ENCODE measurements around the gene NSMCE1. TPM values are rescaled to one million over a fixed set of nuclear protein-coding genes. Genes with fewer than 3 reads are reported as not detected.

NSMCE1 gene
- total RNA-seq, 1 experiment from 2014 or later = 37.0 TPM

DNA sequence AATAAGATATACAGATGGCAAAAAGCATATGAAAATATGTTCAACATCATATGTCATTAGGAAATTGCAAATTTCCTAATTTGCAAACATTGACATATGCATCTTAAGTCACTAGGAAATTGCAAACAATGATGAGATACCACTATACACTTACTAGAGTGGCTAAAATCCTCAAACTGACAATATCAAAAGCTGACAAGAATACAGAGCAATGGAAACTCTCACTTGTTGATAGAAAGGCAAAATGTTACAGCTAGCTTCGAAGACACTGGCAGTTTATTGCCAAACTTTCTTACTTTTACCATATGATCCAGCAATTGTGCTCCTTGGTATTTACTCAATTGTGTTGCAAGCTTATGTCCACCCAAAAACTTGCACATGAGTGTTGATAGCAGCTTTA, 40.2 kb upstream of the NSMCE1 start:
- Histone ChIP-seq H3K4me3 (ENCODE audit: low read depth, low read length) (no peak overlapping the region), H3K9me3 (no peaks in the 10 kb centered on the region; the same call in 1 of the 2 replicates), H3K36me3 (ENCODE audit: control insufficient read depth, insufficient read depth, low read length) (no peaks in the 10 kb centered on the region), H3K4me1 (peaks cover 15% of the 10 kb centered on the region), H3K27me3 (replicated peaks; ENCODE audit: control insufficient read depth, insufficient read depth, low read length) (no peaks in the 10 kb centered on the region)
- peaks cover 6% of the 10 kb centered on the region for H3K9me3 Mint-ChIP-seq (ENCODE audit: unreplicated experiment)
- ChIA-PET CTCF (no interaction called here), POLR2A (no interaction called here)
- no TSS peak for BruUV-seq (replicated peaks)
- intact Hi-C loops (cut with micrococcal nuclease; ENCODE audit: unreplicated experiment) = no loop called here
- no peak overlapping the region for H3K4me3 Mint-ChIP-seq (ENCODE audit: unreplicated experiment)
- TF ChIP-seq, protein P1, sequence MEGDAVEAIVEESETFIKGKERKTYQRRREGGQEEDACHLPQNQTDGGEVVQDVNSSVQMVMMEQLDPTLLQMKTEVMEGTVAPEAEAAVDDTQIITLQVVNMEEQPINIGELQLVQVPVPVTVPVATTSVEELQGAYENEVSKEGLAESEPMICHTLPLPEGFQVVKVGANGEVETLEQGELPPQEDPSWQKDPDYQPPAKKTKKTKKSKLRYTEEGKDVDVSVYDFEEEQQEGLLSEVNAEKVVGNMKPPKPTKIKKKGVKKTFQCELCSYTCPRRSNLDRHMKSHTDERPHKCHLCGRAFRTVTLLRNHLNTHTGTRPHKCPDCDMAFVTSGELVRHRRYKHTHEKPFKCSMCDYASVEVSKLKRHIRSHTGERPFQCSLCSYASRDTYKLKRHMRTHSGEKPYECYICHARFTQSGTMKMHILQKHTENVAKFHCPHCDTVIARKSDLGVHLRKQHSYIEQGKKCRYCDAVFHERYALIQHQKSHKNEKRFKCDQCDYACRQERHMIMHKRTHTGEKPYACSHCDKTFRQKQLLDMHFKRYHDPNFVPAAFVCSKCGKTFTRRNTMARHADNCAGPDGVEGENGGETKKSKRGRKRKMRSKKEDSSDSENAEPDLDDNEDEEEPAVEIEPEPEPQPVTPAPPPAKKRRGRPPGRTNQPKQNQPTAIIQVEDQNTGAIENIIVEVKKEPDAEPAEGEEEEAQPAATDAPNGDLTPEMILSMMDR (IDR thresholded peaks at IDR 0.05; ENCODE audit: insufficient read depth in 1 of 2, low read depth in 1 of 2, low read length in 1 of 2, severe bottlenecking in 1 of 2, unreplicated experiment in 1 of 2) = no peak
- DNase-seq = no peak
- peaks cover 11% of the 10 kb centered on the region for H3K4me1 Mint-ChIP-seq (ENCODE audit: low read depth, unreplicated experiment)
- H3K27ac Mint-ChIP-seq (ENCODE audit: unreplicated experiment) = no peak overlapping the region
- peaks cover 6% of the 10 kb centered on the region for H3K36me3 Mint-ChIP-seq (ENCODE audit: insufficient read depth, unreplicated experiment)
- no peaks in the 10 kb centered on the region for H3K27me3 Mint-ChIP-seq (ENCODE audit: insufficient read depth, unreplicated experiment)

DNA sequence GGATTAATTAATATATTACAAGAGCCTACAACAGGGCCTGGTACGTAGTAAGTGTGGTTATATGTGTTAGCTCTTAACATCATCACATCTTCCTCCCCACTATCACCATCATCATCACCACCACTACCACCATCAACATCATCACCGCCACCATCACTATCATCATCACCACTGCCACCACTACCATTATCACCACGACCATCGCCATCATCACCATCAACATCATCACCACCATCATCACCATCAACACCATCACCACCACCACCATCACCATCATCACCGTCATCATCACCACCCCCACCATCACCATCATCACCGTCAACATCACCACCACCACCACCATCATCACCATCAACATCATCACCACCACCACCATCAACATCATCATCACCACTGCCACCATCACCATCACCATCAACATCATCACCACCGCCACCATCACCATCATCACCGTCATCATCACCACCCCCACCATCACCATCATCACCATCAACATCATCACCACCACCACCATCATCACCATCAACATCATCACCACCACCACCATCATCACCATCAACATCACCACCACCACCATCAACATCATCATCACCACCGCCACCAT, 37.4 kb upstream of the NSMCE1 start:
- no peaks in the 10 kb centered on the region for H3K27me3 Mint-ChIP-seq (ENCODE audit: insufficient read depth, unreplicated experiment)
- H3K4me1 Mint-ChIP-seq (ENCODE audit: low read depth, unreplicated experiment) = no peaks in the 10 kb centered on the region
- Histone ChIP-seq H3K27me3 (replicated peaks; ENCODE audit: control insufficient read depth, insufficient read depth, low read length) (no peaks in the 10 kb centered on the region), H3K36me3 (ENCODE audit: control insufficient read depth, insufficient read depth, low read length) (no peaks in the 10 kb centered on the region), H3K4me3 (ENCODE audit: low read depth, low read length) (no peak overlapping the region), H3K4me1 (no peaks in the 10 kb centered on the region), H3K9me3 (no peaks in the 10 kb centered on the region; the same call in 1 of the 2 replicates)
- DNase-seq = no peak
- H3K27ac Mint-ChIP-seq (ENCODE audit: unreplicated experiment) = no peak overlapping the region
- POLR2A ChIA-PET = no interaction called here
- H3K9me3 Mint-ChIP-seq (ENCODE audit: unreplicated experiment) = peaks cover 6% of the 10 kb centered on the region
- CTCF ChIA-PET = no interaction called here
- BruUV-seq (replicated peaks) = no TSS peak
- intact Hi-C loops (cut with micrococcal nuclease; ENCODE audit: unreplicated experiment) = no loop called here
- TF ChIP-seq, protein P1 (IDR thresholded peaks at IDR 0.05; ENCODE audit: insufficient read depth in 1 of 2, low read depth in 1 of 2, low read length in 1 of 2, severe bottlenecking in 1 of 2, unreplicated experiment in 1 of 2) = no peak
- no peaks in the 10 kb centered on the region for H3K36me3 Mint-ChIP-seq (ENCODE audit: insufficient read depth, unreplicated experiment)
- no peak overlapping the region for H3K4me3 Mint-ChIP-seq (ENCODE audit: unreplicated experiment)

DNA sequence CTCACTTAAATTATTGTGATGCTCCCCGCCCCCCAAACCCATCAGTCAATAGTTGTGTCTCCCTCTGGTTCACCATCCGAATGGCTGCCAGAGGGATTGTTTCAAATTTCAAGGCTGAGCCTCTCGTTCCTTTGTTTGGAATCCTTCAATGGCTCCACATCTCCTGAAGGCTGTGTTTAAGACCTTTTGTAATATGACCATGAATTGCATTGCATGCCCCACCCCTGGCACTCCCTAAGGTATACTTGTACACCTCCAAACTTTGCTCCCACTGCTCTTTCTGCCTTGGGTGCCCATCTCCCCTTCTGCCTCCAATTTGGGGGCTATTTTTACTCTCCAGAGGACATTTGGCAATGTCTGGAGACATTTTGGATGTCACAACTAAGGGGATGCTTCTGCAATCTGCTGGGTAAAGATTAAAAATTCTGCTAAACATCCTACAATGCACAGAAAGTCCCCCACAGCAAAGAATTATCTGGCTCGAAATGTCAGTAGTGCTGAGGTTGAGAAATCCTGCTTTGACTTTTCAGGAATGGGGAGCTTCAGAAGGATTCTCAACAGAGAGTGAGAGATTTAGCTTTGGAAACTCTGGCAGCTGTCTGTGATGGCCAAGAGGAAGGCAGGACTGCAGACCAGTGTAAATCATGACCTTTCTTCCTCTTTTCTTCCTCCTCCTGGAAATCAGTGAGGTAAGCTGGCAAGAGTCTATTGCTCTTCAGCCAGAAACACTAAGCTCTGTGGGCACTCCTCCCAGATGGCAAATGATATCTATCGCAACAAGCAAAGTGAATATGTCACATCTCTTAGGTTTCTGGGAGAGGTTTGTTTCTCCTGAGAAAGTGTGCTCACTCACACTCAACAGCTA, 36.5 kb upstream of the NSMCE1 start:
- CTCF ChIA-PET = no interaction called here
- DNase-seq = no peak
- no peaks in the 10 kb centered on the region for H3K4me1 Mint-ChIP-seq (ENCODE audit: low read depth, unreplicated experiment)
- POLR2A ChIA-PET = no interaction called here
- Histone ChIP-seq H3K9me3 (no peaks in the 10 kb centered on the region; the same call in 1 of the 2 replicates), H3K4me3 (ENCODE audit: low read depth, low read length) (no peak overlapping the region), H3K27me3 (replicated peaks; ENCODE audit: control insufficient read depth, insufficient read depth, low read length) (no peaks in the 10 kb centered on the region), H3K36me3 (ENCODE audit: control insufficient read depth, insufficient read depth, low read length) (no peaks in the 10 kb centered on the region), H3K4me1 (no peaks in the 10 kb centered on the region)
- no TSS peak for BruUV-seq (replicated peaks)
- H3K36me3 Mint-ChIP-seq (ENCODE audit: insufficient read depth, unreplicated experiment) = no peaks in the 10 kb centered on the region
- no peak overlapping the region for H3K4me3 Mint-ChIP-seq (ENCODE audit: unreplicated experiment)
- TF ChIP-seq, protein P1 (IDR thresholded peaks at IDR 0.05; ENCODE audit: insufficient read depth in 1 of 2, low read depth in 1 of 2, low read length in 1 of 2, severe bottlenecking in 1 of 2, unreplicated experiment in 1 of 2) = no peak
- peaks cover 6% of the 10 kb centered on the region for H3K9me3 Mint-ChIP-seq (ENCODE audit: unreplicated experiment)
- intact Hi-C loops (cut with micrococcal nuclease; ENCODE audit: unreplicated experiment) = no loop called here
- H3K27me3 Mint-ChIP-seq (ENCODE audit: insufficient read depth, unreplicated experiment) = no peaks in the 10 kb centered on the region
- no peak overlapping the region for H3K27ac Mint-ChIP-seq (ENCODE audit: unreplicated experiment)

Measured in Caco-2 (cell line).